GM19324 (cell line): ENCODE measurements around the gene TMEM168.

Source experiments
- ATAC-seq: cut with Tn5 transposase; IDR thresholded peaks from one replicate; pipeline ENCODE4 v1.9.1; 2021; ENCODE audit warnings: mild to moderate bottlenecking, moderate library complexity; ENCODE audit not compliant: unreplicated experiment, low FRiP score

Gene TMEM168

GRCh38 chr7:112723416-112723815 is 66.8 kb downstream of the TMEM168 start:
- ATAC-seq, result no peak

- ATAC-seq, result no peak
Observed at GRCh38 chr7:112721366-112721765, 68.8 kb downstream of the TMEM168 start.

- no peak for ATAC-seq
Observed at GRCh38 chr7:112715525-112715924, 74.7 kb downstream of the TMEM168 start.

- ATAC-seq, result no peak
Observed at GRCh38 chr7:112714917-112715316, 75.3 kb downstream of the TMEM168 start.
